Panc1 (cell line): Measurements from ENCODE around the gene LSG1.

Source experiments
- CTCF ChIP-seq: fragments of 450-650 bp; IDR thresholded peaks from 2 replicates; pipeline ENCODE4 v1.5.1; 2017; ENCODE audit warnings: mild to moderate bottlenecking
- POLR2AphosphoS5 ChIP-seq: IDR thresholded peaks from 2 replicates; pipeline ENCODE4 v1.6.1; 2012; ENCODE audit warnings: mild to moderate bottlenecking, low read depth, low read length, moderate library complexity
- SIN3A ChIP-seq: IDR thresholded peaks from 2 replicates; pipeline ENCODE4 v1.6.1; 2012; ENCODE audit warnings: low read depth, mild to moderate bottlenecking, low read length, moderate library complexity, borderline replicate concordance; ENCODE audit not compliant: insufficient read depth

GRCh38 chr3:194689493-194689944 is 17.5 kb upstream of the LSG1 start:
- TF ChIP-seq CTCF (no peak), SIN3A (no peak), POLR2AphosphoS5 (peak; percentile 11; the same call in 1 of the 2 replicates)
